Activated T-cell treated with anti-CD3 and anti-CD28 coated beads for 1 hour (primary cell): Measurements from ENCODE around the gene OASL.

Experiments used
- DNase-seq: peaks from one replicate; pipeline ENCODE4 v3.0.0-alpha.2; 2020; ENCODE audit warnings: low read depth

Gene OASL

GRCh38 chr12:121015825-121016766 is 22.9 kb downstream of the OASL start, which contains the start of gene C12orf43:
Gene C12orf43, minus strand, starts transcription at chr12:121016487. Its CDS starts 13 bp downstream, at chr12:121016474.
- DNase-seq, result peak; percentile 83

- no peak for DNase-seq
Observed at GRCh38 chr12:121013715-121014114, 25.3 kb downstream of the OASL start.

DNA sequence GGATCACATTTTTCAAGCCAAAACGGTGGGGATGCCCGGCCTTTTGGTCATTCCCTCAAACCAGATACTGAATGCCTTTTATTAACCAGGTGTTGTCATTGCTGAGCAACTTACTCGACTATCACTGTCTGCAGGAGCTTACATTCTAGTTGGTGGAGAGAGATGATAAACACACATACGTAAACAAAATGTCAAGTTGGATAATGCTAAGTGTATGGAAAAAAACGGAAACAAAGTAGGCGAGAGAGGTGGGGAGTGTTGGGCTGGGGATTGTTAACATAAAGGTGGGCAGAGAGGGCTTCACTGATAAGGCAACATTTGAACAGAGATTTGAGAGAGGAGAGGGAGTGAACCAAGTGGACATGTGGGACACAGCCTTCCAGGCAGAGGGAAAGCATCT is 27.2 kb downstream of the OASL start:
- DNase-seq, result no peak

DNA sequence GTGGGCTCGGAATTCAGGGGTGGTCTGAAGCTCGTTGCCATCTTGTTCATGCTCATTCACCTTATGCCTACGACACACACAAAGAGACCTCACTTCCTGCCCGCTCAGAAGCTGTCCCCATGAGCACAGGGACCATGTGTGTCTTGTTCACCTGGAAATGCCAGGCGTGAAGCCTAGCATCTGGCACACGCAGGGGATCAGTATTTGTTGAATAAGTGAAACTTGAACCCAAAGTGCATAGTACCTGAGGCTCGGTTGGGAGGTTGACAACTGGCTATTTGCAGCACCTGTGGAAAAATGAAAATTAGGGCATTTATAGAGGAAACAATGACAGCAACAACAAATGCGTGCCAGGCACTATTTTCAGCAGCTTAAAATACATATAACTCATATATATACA is 28.2 kb downstream of the OASL start:
- no peak for DNase-seq

GRCh38 chr12:121009741-121010140 is 29.3 kb downstream of the OASL start:
- no peak for DNase-seq

- DNase-seq, result no peak
Observed at GRCh38 chr12:121008347-121009098, 30.5 kb downstream of the OASL start.

- DNase-seq, result peak; percentile 11
Observed at GRCh38 chr12:121005346-121005815, 33.7 kb downstream of the OASL start.

- DNase-seq, result no peak
Observed at GRCh38 chr12:121004253-121004815, 34.7 kb downstream of the OASL start.

DNA sequence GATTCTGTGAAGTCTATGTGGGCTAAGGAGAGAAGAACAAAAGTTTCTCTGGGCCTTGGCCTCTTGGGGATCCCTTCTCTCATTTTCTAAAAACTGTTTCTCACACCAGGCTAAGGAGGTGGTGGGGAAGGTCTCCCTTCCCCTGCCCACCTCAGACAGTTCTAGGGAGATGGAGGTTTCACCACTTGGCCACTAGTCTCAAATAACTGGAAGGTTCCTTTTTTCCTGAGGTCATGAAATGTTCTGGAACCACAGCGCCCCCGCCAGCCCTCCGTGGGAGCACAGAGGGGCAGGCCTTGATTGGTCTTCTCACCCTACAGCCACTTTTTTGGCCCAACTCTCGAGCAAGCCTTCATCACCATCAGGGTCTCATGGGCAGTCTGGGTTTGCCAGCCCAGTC is 35.4 kb downstream of the OASL start:
- no peak for DNase-seq

DNA sequence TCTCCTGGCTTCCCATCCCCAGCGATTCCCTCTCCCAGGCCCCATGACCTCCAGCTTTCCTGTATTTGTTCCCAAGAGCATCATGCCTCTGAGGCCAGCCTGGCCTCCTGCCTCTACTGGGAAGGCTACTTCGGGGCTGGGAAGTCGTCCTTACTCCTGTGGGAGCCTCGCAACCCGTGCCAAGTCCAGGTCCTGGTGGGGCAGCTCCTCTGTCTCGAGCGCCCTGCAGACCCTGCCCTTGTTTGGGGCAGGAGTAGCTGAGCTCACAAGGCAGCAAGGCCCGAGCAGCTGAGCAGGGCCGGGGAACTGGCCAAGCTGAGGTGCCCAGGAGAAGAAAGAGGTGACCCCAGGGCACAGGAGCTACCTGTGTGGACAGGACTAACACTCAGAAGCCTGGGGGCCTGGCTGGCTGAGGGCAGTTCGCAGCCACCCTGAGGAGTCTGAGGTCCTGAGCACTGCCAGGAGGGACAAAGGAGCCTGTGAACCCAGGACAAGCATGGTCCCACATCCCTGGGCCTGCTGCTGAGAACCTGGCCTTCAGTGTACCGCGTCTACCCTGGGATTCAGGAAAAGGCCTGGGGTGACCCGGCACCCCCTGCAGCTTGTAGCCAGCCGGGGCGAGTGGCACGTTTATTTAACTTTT is 37.1 kb downstream of the OASL start:
- DNase-seq, result no peak

DNA sequence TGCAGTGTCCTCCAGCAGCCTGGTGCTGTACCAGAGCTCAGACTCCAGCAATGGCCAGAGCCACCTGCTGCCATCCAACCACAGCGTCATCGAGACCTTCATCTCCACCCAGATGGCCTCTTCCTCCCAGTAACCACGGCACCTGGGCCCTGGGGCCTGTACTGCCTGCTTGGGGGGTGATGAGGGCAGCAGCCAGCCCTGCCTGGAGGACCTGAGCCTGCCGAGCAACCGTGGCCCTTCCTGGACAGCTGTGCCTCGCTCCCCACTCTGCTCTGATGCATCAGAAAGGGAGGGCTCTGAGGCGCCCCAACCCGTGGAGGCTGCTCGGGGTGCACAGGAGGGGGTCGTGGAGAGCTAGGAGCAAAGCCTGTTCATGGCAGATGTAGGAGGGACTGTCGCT is 38.0 kb downstream of the OASL start:
- no peak for DNase-seq

DNA sequence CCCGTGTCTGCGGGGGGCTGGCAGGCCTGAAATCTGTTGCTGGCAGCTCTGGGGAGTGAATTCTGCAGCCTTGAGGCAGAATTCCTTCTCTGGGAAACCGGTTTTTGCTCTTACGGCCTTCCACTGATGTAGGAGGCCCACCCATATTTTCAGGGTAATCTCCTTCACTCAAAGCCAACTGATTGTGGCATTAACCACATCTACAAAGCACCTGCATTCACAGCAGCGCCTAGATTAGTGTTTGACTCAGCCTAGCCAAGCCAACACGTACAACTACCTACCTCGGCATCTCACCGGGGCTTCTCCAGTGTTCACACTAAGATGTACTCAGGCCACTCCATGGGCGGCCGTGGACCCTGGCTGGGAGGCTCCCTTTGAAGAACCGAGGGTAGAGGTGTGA is 38.5 kb downstream of the OASL start:
- no peak for DNase-seq

DNA sequence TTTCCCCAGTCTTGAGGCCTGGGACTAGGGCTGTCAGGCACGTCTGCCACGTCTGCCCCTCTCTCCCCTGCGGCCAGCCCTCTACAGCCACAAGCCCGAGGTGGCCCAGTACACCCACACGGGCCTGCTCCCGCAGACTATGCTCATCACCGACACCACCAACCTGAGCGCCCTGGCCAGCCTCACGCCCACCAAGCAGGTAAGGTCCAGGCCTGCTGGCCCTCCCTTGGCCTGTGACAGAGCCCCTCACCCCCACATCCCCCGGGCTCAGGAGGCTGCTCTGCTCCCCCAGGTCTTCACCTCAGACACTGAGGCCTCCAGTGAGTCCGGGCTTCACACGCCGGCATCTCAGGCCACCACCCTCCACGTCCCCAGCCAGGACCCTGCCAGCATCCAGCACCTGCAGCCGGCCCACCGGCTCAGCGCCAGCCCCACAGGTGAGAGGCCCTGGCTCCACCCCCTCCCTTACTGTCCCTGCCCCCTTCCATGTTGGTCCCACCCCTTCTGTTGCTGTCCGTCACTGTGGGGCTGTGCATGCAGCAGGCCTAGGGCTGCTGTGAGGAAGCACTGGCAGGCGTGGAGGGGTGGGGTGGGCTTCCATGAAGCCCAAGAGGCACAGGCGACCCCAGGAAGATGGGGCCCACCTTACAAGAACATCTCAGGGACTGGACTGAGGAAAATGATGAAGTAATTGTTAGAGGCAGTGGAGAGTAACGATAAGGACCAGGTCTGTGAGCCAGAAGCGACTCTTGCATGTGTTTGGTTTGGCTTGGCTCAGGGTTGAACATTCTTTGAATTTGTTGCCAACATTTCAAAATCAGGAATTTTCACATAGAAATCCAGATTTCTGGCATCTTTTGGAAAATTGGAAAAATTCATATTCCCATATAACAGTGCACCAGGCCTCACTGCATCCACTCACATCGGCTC is 39.6 kb downstream of the OASL start:
- no peak for DNase-seq

DNA sequence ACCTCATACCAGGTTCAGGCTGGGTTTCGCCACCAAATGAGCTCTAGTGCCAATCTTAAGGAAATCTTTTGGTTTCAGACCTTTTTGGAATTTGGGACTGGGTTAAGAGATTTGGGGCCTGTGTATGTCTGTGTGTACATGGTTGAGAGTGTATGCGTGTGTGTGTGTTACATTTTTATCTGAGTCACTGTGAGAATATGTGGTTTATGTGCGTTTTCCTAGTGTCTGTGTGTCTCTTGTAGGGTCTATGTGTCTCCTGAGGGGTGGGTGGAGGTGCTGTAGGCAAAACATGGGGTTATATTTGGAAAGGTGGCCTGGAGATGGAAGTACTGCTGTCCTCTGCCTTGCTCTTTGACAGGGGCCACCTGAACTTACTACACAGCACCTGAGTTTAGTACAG is 40.6 kb downstream of the OASL start:
- DNase-seq, result no peak

DNA sequence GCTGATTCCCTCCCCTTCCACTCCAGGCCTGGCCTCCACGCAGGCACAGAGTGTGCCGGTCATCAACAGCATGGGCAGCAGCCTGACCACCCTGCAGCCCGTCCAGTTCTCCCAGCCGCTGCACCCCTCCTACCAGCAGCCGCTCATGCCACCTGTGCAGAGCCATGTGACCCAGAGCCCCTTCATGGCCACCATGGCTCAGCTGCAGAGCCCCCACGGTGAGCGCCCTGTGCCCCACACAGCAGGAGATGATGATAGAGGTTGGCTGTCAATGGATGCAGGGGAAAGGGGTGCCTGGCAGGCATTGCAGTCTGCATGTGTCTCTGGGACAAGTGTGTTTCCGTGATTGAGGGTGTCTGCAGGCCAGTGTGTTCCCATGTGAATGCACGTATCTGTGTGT is 41.6 kb downstream of the OASL start:
- DNase-seq, result no peak

GRCh38 chr12:120996133-120996746 is 42.8 kb downstream of the OASL start:
- DNase-seq, result no peak

DNA sequence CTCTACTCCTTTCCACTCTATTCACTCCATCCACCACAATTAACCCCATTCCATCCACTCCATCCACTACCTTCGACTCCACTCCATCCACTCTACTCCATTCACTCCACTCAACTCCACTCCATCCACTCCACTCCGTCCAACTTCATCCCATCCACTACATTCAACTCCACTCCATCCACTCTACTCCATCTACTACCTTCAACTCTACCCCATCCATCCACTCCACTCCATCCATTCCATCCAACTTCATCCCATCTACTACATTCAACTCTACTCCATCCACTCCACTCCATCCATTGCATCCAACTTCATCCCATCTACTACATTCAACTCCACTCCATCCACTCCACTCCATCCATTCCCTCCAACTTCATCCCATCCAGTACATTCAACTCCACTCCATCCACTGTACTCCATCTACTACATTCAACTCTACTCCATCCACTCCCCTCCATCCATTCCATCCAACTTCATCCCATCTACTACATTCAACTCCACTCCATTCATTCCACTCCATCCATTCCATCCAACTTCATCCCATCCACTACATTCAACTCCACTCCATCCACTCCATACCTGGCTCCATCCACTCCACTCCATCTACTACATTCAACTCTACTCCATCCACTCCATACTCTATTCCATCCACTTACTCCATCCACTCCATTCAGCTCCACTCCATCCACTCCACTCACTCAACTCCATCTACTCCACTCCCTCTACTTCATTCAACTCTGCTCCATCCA is 44.3 kb downstream of the OASL start:
- DNase-seq, result no peak

GRCh38 chr12:120994059-120994458 is 45.0 kb downstream of the OASL start:
- DNase-seq, result no peak

DNA sequence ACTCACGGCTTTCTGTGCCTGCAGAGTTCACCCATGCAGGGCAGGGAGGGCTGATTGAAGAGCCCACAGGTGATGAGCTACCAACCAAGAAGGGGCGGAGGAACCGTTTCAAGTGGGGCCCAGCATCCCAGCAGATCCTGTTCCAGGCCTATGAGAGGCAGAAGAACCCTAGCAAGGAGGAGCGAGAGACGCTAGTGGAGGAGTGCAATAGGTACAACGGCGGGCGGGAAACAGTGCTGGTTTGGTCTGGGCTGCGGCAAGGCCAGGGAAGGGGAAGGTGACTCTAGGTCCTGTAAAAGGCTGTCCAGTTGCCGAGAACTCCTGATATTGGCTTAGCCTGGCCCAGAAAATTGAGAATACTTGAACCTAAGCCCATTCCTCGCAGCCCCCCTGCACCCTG is 45.5 kb downstream of the OASL start:
- DNase-seq, result no peak

- DNase-seq, result no peak
Observed at GRCh38 chr12:120992989-120993388, 46.1 kb downstream of the OASL start.
